Measurements from ENCODE around the gene PTGDR. TPM values are rescaled to one million over a fixed set of nuclear protein-coding genes. Genes with fewer than 3 reads are reported as not detected.

Gene PTGDR
- total and polyA plus RNA-seq, 9 of the 15 experiments (the other 6 are each of a cell fraction or from before 2014, with no cell fraction given) = not detected

- Histone ChIP-seq H3K79me2 (ENCODE audit: control insufficient read depth, insufficient read depth, low read length) (no peaks in the 10 kb centered on the region), H2AFZ (ENCODE audit: low read depth, low read length) (no peak overlapping the region), H3K27ac (ENCODE audit: extremely low read depth, low read depth, low read length) (no peak overlapping the region), H3K36me3 (ENCODE audit: control insufficient read depth, insufficient read depth, low read length) (no peaks in the 10 kb centered on the region), H3K9me1 (ENCODE audit: control insufficient read depth, insufficient read depth, low read length) (no peaks in the 10 kb centered on the region), H4K20me1 (replicated peaks; ENCODE audit: control insufficient read depth, insufficient read depth, low read length) (no peaks in the 10 kb centered on the region), H3K4me2 (ENCODE audit: insufficient read depth, low read length) (no peak overlapping the region), H3K4me3 (no peak overlapping the region), H3K9me3 (replicated peaks; ENCODE audit: control insufficient read depth, insufficient read depth, low read depth, low read length) (no peaks in the 10 kb centered on the region), H3K27me3 (ENCODE audit: control insufficient read depth in 2 of 2, insufficient read depth in 2 of 2, low read length in 2 of 2) (peaks cover 2 to 24% of the 10 kb centered on the region in 2 experiments; a peak in 3 of 5 replicates), H3K9ac (ENCODE audit: insufficient read depth in 1 of 2, low read depth in 2 of 2, low read length in 2 of 2) (no peak overlapping the region), H3K4me1 (replicated peaks in 1 of 2; ENCODE audit: control insufficient read depth in 2 of 2, insufficient read depth in 2 of 2, low read length in 2 of 2) (peaks cover 0 to 15% of the 10 kb centered on the region in 2 experiments; a peak in 2 of 5 replicates)
- ChIA-PET CTCF (ENCODE audit: low intra/inter-chr PET ratio) (no interaction called here), POLR2A (interaction anchor here (0.6 kb wide), 1 partner anchor 10 kb away, joined by 3 read pairs; no protein-coding TSS in a partner anchor)
- ATAC-seq = no peak
- FAIRE-seq = no peak
- BruUV-seq (replicated peaks) = no TSS peak
- in situ Hi-C loops (cut with MboI) (no loop called here), intact Hi-C loops (cut with micrococcal nuclease) (no loop called here)
- no peak for DNase-seq (ENCODE audit: extremely low read depth in 1 of 4, low spot score in 3 of 4)
- 7% methylated on average over 2 of the region's 2 CpGs for WGBS (ENCODE audit: insufficient coverage, low coverage, missing lambda C conversion rate)
- TF ChIP-seq SLC30A9 (CRISPR knock-in tag; IDR thresholded peaks at IDR 0.05) = no peak
- no peak for TF ChIP-seq CBX2 (IDR thresholded peaks at IDR 0.05; ENCODE audit: insufficient read depth, low read length, poor library complexity, severe bottlenecking)
- no peak for TF ChIP-seq HIVEP1 (CRISPR knock-in tag; IDR thresholded peaks at IDR 0.05)
- no peak for TF ChIP-seq BRD9 (IDR thresholded peaks at IDR 0.05; ENCODE audit: low read depth, partially characterized antibody)
- TF ChIP-seq ARNT (IDR thresholded peaks at IDR 0.05) = no peak
- no peak for TF ChIP-seq POU5F1 (IDR thresholded peaks at IDR 0.05; ENCODE audit: borderline replicate concordance, low read depth, low read length, partially characterized antibody)
- no peak for TF ChIP-seq ADNP (tag; IDR thresholded peaks at IDR 0.05)
- TF ChIP-seq ZNF551 (CRISPR knock-in tag; IDR thresholded peaks at IDR 0.05) = no peak
- TF ChIP-seq NELFE (IDR thresholded peaks at IDR 0.05; ENCODE audit: insufficient read depth, insufficient read length) = no peak
- TF ChIP-seq ZKSCAN1 (IDR thresholded peaks at IDR 0.05; ENCODE audit: low read depth, low read length) = no peak
Measured at GRCh38 chr14:52318062-52318461, 50.6 kb downstream of the PTGDR start.
